K562 (cell line): ENCODE data around the gene CTDSP1. TPM values are rescaled to one million over a fixed set of nuclear protein-coding genes. Genes with fewer than 3 reads are reported as not detected.

Source experiments
- ATAC-seq: fragments of 200-7000 bp; cut with Tn5 transposase; 3 replicates; pipeline ENCODE4 v1.9.1; 2020; ENCODE audit warnings: moderate library complexity
- BruUV-seq: library from RNA; stranded (reverse); fragments of 400-500 nt; replicated peaks from 2 replicates; lab custom pipeline; 2021; lab: Mats Ljungman, UMichigan
- CTCF ChIA-PET: fragments of 300-600 bp; formaldehyde crosslinking; extraction: SDS; loops from one replicate; lab custom pipeline; 2021; ENCODE audit warnings: low intra/inter-chr PET ratio; lab: Yijun Ruan, JAX
- POLR2A ChIA-PET: fragments of 300-600, 350-650 bp; sonication (Branson Sonifier 250); formaldehyde crosslinking; extraction: SDS; loops from one replicate; lab custom pipeline; 2021; ENCODE audit warnings: antibody characterized with exemption, inconsistent platforms; lab: Yijun Ruan, JAX
- DNase-seq, 4 experiments: peaks; one replicate each; pipeline versions ENCODE4 v3.0.0 to v3.0.0-alpha.2; 2011 to 2018; ENCODE audit warnings: low spot score in 3 of 4, mixed read lengths in 3 of 4; ENCODE audit errors: extremely low read depth in 1 of 4
- FAIRE-seq: peaks from 2 replicates; lab custom pipeline; 2011; peaks lifted over from hg19 to GRCh38; lab: Jason Lieb, UNC
- H2AFZ ChIP-seq: 2 replicates; pipeline ENCODE4 v1.6.0; 2011; ENCODE audit warnings: low read depth, low read length, control low read depth, inconsistent platforms
- H3K27ac ChIP-seq: fragments of 200-600 bp; 3 replicates; pipeline ENCODE4 v1.8.0; 2011; ENCODE audit warnings: low read depth, mild to moderate bottlenecking, control low read depth, inconsistent platforms, low read length, moderate library complexity, mixed read lengths; ENCODE audit errors: extremely low read depth
- H3K27me3 ChIP-seq, 2 experiments: fragments of 300-600 bp in 1 of 2; 2 replicates in 1 of 2; 3 replicates in 1 of 2; pipeline versions ENCODE4 v1.6.0 to v1.8.0; 2011; ENCODE audit warnings: inconsistent platforms in 2 of 2, low read length in 2 of 2, mild to moderate bottlenecking in 1 of 2, mixed read lengths in 1 of 2, moderate library complexity in 1 of 2; ENCODE audit not compliant: control insufficient read depth in 2 of 2, insufficient read depth in 2 of 2
- H3K36me3 ChIP-seq: fragments of 300-600 bp; 3 replicates; pipeline ENCODE4 v1.8.0; 2011; ENCODE audit warnings: mild to moderate bottlenecking, low read length, inconsistent platforms; ENCODE audit not compliant: control insufficient read depth, insufficient read depth
- H3K4me1 ChIP-seq, 2 experiments: fragments of 200-600 bp in 1 of 2; replicated peaks in 1 of 2; 2 replicates in 1 of 2; 3 replicates in 1 of 2; pipeline versions ENCODE4 v1.5.1 to v1.8.0; 2011; ENCODE audit warnings: inconsistent platforms in 2 of 2, low read length in 2 of 2, mild to moderate bottlenecking in 1 of 2, mixed read lengths in 1 of 2, moderate library complexity in 1 of 2; ENCODE audit not compliant: control insufficient read depth in 2 of 2, insufficient read depth in 2 of 2
- H3K4me2 ChIP-seq: 2 replicates; pipeline ENCODE4 v1.6.1; 2011; ENCODE audit warnings: low read length, control low read depth, inconsistent platforms, mixed read lengths; ENCODE audit not compliant: insufficient read depth
- H3K4me3 ChIP-seq: fragments of 200-600 bp; sonication (generic), shearing (Covaris generic); 2 replicates; pipeline ENCODE4 v1.5.1; 2016; ENCODE audit warnings: control low read depth, inconsistent platforms
- H3K79me2 ChIP-seq: fragments of 200-600 bp; 3 replicates; pipeline ENCODE4 v1.8.0; 2011; ENCODE audit warnings: low read length, inconsistent platforms; ENCODE audit not compliant: control insufficient read depth, insufficient read depth
- H3K9ac ChIP-seq, 2 experiments: 2 replicates each; pipeline versions ENCODE4 v1.6.0 to v1.6.1; 2011; ENCODE audit warnings: low read depth in 2 of 2, low read length in 2 of 2, control low read depth in 1 of 2, inconsistent platforms in 1 of 2, mild to moderate bottlenecking in 1 of 2, mixed read lengths in 1 of 2; ENCODE audit not compliant: insufficient read depth in 1 of 2
- H3K9me1 ChIP-seq: one replicate; pipeline ENCODE4 v1.6.0; 2011; ENCODE audit warnings: inconsistent platforms, mild to moderate bottlenecking, low read length, moderate library complexity; ENCODE audit not compliant: control insufficient read depth, insufficient read depth
- H3K9me3 ChIP-seq: replicated peaks from 2 replicates; pipeline ENCODE4 v1.5.1; 2011; ENCODE audit warnings: low read depth, low read length, inconsistent platforms; ENCODE audit not compliant: control insufficient read depth, insufficient read depth
- H4K20me1 ChIP-seq: replicated peaks from 2 replicates; pipeline ENCODE4 v1.6.1; 2011; ENCODE audit warnings: low read length, inconsistent platforms, mixed read lengths; ENCODE audit not compliant: control insufficient read depth, insufficient read depth
- BRD4 ChIP-seq: fragments of 200-600 bp; sonication (generic); IDR thresholded peaks from 2 replicates; pipeline ENCODE4 v1.6.1; 2017; ENCODE audit warnings: inconsistent platforms
- CEBPB ChIP-seq: fragments of 450-650 bp; IDR thresholded peaks from 2 replicates; pipeline ENCODE4 v1.6.1; 2016; ENCODE audit warnings: missing genetic modification characterization, missing compliant biosample characterization
- DEAF1 ChIP-seq: fragments of 450-650 bp; formaldehyde crosslinking; IDR thresholded peaks from 2 replicates; pipeline ENCODE4 v1.4.0; 2020; ENCODE audit warnings: mild to moderate bottlenecking, moderate library complexity
- ERF ChIP-seq: fragments of 450-650 bp; formaldehyde crosslinking; IDR thresholded peaks from 2 replicates; pipeline ENCODE4 v1.4.0; 2020; ENCODE audit warnings: mild to moderate bottlenecking, mixed read lengths
- ETV1 ChIP-seq: fragments of 450-650 bp; conservative IDR thresholded peaks from 2 replicates; pipeline ENCODE4 v1.6.1; 2016; ENCODE audit warnings: missing genetic modification characterization, control low read depth, low read depth, missing compliant biosample characterization
- FOSL1 ChIP-seq: fragments of 200-800 bp; sonication (Bioruptor generic); conservative IDR thresholded peaks from 2 replicates; pipeline ENCODE4 v1.6.1; 2016; ENCODE audit warnings: missing genetic modification characterization, missing compliant biosample characterization
- FOXA1 ChIP-seq: fragments of 450-650 bp; IDR thresholded peaks from 2 replicates; pipeline ENCODE4 v1.6.1; 2016; ENCODE audit warnings: mild to moderate bottlenecking, borderline replicate concordance
- FOXA3 ChIP-seq, 2 experiments: fragments of 450-650 bp in 1 of 2; sonication (generic) in 1 of 2; formaldehyde crosslinking; IDR thresholded peaks in 1 of 2; conservative IDR thresholded peaks in 1 of 2; 2 replicates each; pipeline versions ENCODE4 v1.4.0 to v1.8.0; 2020 to 2022; ENCODE audit warnings: mild to moderate bottlenecking in 2 of 2, missing genetic modification reagents in 1 of 2
- HNRNPUL1 ChIP-seq: fragments of 200-400 bp; formaldehyde crosslinking; IDR thresholded peaks from 2 replicates; pipeline ENCODE4 v1.6.1; 2017; ENCODE audit warnings: low read length
- ILF3 ChIP-seq: fragments of 450-650 bp; IDR thresholded peaks from 2 replicates; pipeline ENCODE4 v1.6.1; 2018; ENCODE audit warnings: antibody characterized with exemption, mild to moderate bottlenecking, moderate library complexity, borderline replicate concordance
- KHSRP ChIP-seq: fragments of 450-650 bp; IDR thresholded peaks from 2 replicates; pipeline ENCODE4 v1.6.1; 2017
- MTA3 ChIP-seq: fragments of 450-650 bp; formaldehyde crosslinking; IDR thresholded peaks from 2 replicates; pipeline ENCODE4 v1.6.1; 2017; ENCODE audit warnings: mild to moderate bottlenecking, borderline replicate concordance
- NRF1 ChIP-seq, 2 experiments: fragments of 450-650 bp; IDR thresholded peaks in 1 of 2; conservative IDR thresholded peaks in 1 of 2; 2 replicates each; pipeline ENCODE4 v1.6.1; 2014; ENCODE audit warnings: mild to moderate bottlenecking in 2 of 2
- PYGO2 ChIP-seq: fragments of 450-650 bp; IDR thresholded peaks from 2 replicates; pipeline ENCODE4 v1.6.1; 2016; ENCODE audit warnings: mild to moderate bottlenecking, missing genetic modification characterization, moderate library complexity, missing compliant biosample characterization
- SAFB2 ChIP-seq: fragments of 200-400 bp; formaldehyde crosslinking; IDR thresholded peaks from 2 replicates; pipeline ENCODE4 v1.6.1; 2018; ENCODE audit warnings: borderline replicate concordance, low read length, low read depth, moderate library complexity; ENCODE audit not compliant: severe bottlenecking
- SETDB1 ChIP-seq: IDR thresholded peaks from one replicate; pipeline ENCODE4 v1.6.1; 2012; ENCODE audit warnings: low read length, control low read depth, inconsistent platforms
- STAG1 ChIP-seq: sonication (generic); formaldehyde crosslinking; IDR thresholded peaks from 2 replicates; pipeline ENCODE4 v1.5.0; 2020; ENCODE audit warnings: missing genetic modification reagents, borderline replicate concordance
- TAF1 ChIP-seq: IDR thresholded peaks from 2 replicates; pipeline ENCODE4 v1.6.1; 2011; ENCODE audit warnings: mild to moderate bottlenecking, low read length, moderate library complexity; ENCODE audit not compliant: insufficient read depth, control insufficient read depth, severe bottlenecking; ENCODE audit errors: extremely low read depth
- ZBTB1 ChIP-seq: sonication (generic); formaldehyde crosslinking; IDR thresholded peaks from 2 replicates; pipeline ENCODE4 v1.8.1; 2023; ENCODE audit warnings: missing genetic modification reagents, low read depth, mild to moderate bottlenecking, borderline replicate concordance
- ZC3H11A ChIP-seq: IDR thresholded peaks from 2 replicates; pipeline ENCODE4 v1.6.1; 2012; ENCODE audit warnings: low read depth, low read length, improper control_type of control experiment
- ZKSCAN1 ChIP-seq: fragments of 150-350 bp; IDR thresholded peaks from 2 replicates; pipeline ENCODE4 v1.6.1; 2016; ENCODE audit warnings: low read depth, low read length
- ZNF121 ChIP-seq: sonication (generic); formaldehyde crosslinking; conservative IDR thresholded peaks from 2 replicates; pipeline ENCODE4 v1.8.0; 2022; ENCODE audit warnings: missing genetic modification reagents
- ZNF232 ChIP-seq: sonication (generic); formaldehyde crosslinking; IDR thresholded peaks from 2 replicates; pipeline ENCODE4 v1.8.0; 2022; ENCODE audit warnings: mild to moderate bottlenecking, missing genetic modification reagents
- ZSCAN32 ChIP-seq: fragments of 450-650 bp; formaldehyde crosslinking; IDR thresholded peaks from 2 replicates; pipeline ENCODE4 v1.4.0; 2020; ENCODE audit warnings: mild to moderate bottlenecking, moderate library complexity
- WGBS: fragments of 100-300 bp; shearing (Covaris generic); methylation state at CpG from one replicate; pipeline ENCODE4 v1.1.6; 2016; ENCODE audit warnings: low coverage, mixed read lengths; ENCODE audit not compliant: insufficient coverage; ENCODE audit errors: missing lambda C conversion rate; 5-methylcytosine and 5-hydroxymethylcytosine counted together
- in situ Hi-C: fragments of 300-500 bp; cut with MboI; formaldehyde crosslinking; loops from 4 replicates; pipeline ENCODE4 v1.15.0; 2018; ENCODE audit warnings: inconsistent platforms, mixed read lengths
- intact Hi-C: fragments of 100-400 bp; cut with micrococcal nuclease; formaldehyde crosslinking; loops from 2 replicates; pipeline ENCODE4 v1.14.2; 2022
- polyA plus RNA-seq, 8 experiments: library from polyadenylated mRNA; depleted of rRNA in 4 of 8; stranded (reverse) in 5 of 8; unstranded in 3 of 8; fragments of >200 nt; fragmentation: Nextera tagmentation in 2 of 8; fragmentation: Illumina TruSeq in 1 of 8; extraction: Ambion mirVana in 2 of 8; extraction: Trizol in 1 of 8; gene quantifications; 2 replicates each; pipeline versions ENCODE4 v1.2.1 to v1.2.3, GENCODE V29; 2011 to 2014; ENCODE audit warnings: inconsistent platforms in 1 of 8, missing spikeins in 1 of 8
- total RNA-seq, 7 experiments: library from RNA; depleted of rRNA in 6 of 7; stranded (reverse); fragments of >200 nt in 6 of 7; fragmentation: Illumina TruSeq in 2 of 7; extraction: Trizol in 2 of 7; gene quantifications; 2 replicates each; pipeline versions ENCODE4 v1.2.1 to v1.2.3, GENCODE V29; 2011 to 2021; ENCODE audit warnings: low replicate concordance in 1 of 7

The CTDSP1 gene
- total and polyA plus RNA-seq, 9 of the 15 experiments (the other 6 are each of a cell fraction or from before 2014, with no cell fraction given) = 2.4 to 74.8 (median 45.8) TPM

DNA sequence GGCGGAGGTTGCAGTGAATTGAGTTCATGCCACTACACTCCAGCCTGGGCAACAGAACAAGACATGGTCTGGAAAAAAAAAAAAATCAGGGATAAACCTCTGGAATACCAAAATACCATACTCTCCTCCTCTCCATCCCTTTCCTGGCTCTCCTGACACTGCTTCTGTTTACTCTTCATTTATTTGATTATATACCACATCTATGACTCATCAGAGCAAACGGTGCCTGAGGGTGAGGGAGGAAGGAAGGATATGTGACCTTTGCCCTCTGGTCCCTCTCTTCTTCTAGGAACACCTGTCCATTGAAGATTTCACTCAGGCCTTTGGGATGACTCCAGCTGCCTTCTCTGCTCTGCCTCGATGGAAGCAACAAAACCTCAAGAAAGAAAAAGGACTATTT is 49.3 kb downstream of the CTDSP1 start (continued):
- TF ChIP-seq ZBTB1 (CRISPR knock-in tag) (no peak), FOSL1 (peak; percentile 66), ILF3 (no peak), TAF1 (no peak), ZC3H11A (no peak), ZSCAN32 (no peak), NRF1 (conservative IDR thresholded peaks at IDR 0.05 in 1 of 2, IDR thresholded peaks at IDR 0.05 in 1 of 2) (no peak), PYGO2 (no peak), FOXA3 (CRISPR knock-in tag; conservative IDR thresholded peaks at IDR 0.05 in 1 of 2, IDR thresholded peaks at IDR 0.05 in 1 of 2) (no peak), STAG1 (CRISPR knock-in tag) (no peak), FOXA1 (no peak)

- H3K4me2 ChIP-seq = no peak overlapping the region
- BruUV-seq = no TSS peak
- TF ChIP-seq MTA3 (no peak), HNRNPUL1 (no peak), SETDB1 (no peak), KHSRP (no peak), BRD4 (no peak), CEBPB (peak; percentile 67; the same call in 1 of the 2 replicates), ZNF121 (no peak), ERF (CRISPR knock-in tag) (no peak), DEAF1 (CRISPR knock-in tag) (no peak), ZNF232 (CRISPR knock-in tag) (no peak), ZKSCAN1 (no peak), SAFB2 (no peak), ETV1 (tag) (peak; percentile 76), TAF1 (no peak)
Observed at GRCh38 chr2:218452079-218452478, 52.4 kb downstream of the CTDSP1 start.

More at GRCh38 chr2:218452079-218452478, 52.4 kb downstream of the CTDSP1 start:
- Histone ChIP-seq H3K9me3 (no peaks in the 10 kb centered on the region), H3K27ac (peak overlapping the region; percentile 47; the same call in 1 of the 3 replicates), H3K36me3 (peaks cover 57% of the 10 kb centered on the region), H3K9me1 (no peaks in the 10 kb centered on the region), H3K79me2 (no peaks in the 10 kb centered on the region), H3K9ac (no peak overlapping the region; a peak in 1 of 4 replicates), H3K4me3 (no peak overlapping the region), H3K27me3 (no peaks in the 10 kb centered on the region), H4K20me1 (no peaks in the 10 kb centered on the region), H3K4me1 (peaks cover 0 to 3% of the 10 kb centered on the region in 2 experiments; a peak in 2 of 5 replicates), H2AFZ (no peak overlapping the region)
- ChIA-PET POLR2A (no interaction called here), CTCF (no interaction called here)
- 0% methylated on average over 1 of the region's 1 CpG for WGBS
- in situ Hi-C loops (no loop called here), intact Hi-C loops (loop anchor here (5.0 kb wide), 1 partner anchor 45 kb away; no protein-coding TSS in a partner anchor)
- FAIRE-seq = no peak
- peak in 1 of 4 experiments; percentile 8 for DNase-seq
- peak; percentile 59; the same call in 1 of the 3 replicates for ATAC-seq
